Measurements from ENCODE around the gene DNAJC8.

GRCh38 chr1:28173151-28173979 is 59.5 kb downstream of the DNAJC8 start:
- TF ChIP-seq POLR2A (IDR thresholded peaks at IDR 0.05; ENCODE audit: low read depth, low read length), result no peak
- TF ChIP-seq POLR2AphosphoS5 (IDR thresholded peaks at IDR 0.05; ENCODE audit: low read depth, low read length), result no peak

All from GM12892 (cell line).